SK-N-DZ (cell line): ENCODE measurements around the gene KRTAP10-2.
"Not testable (repeated sequence)": the region's sequence is repeated elsewhere in the genome, so short reads cannot be mapped to it uniquely, and the experiment has no call there.

Source experiments
- DNase-seq: peaks from one replicate; pipeline ENCODE4 v3.0.0-alpha.2; 2015; ENCODE audit warnings: low spot score

KRTAP10-2 gene

GRCh38 chr21:44514218-44514520 is 37.1 kb downstream of the KRTAP10-2 start:
- DNase-seq = no peak

DNA sequence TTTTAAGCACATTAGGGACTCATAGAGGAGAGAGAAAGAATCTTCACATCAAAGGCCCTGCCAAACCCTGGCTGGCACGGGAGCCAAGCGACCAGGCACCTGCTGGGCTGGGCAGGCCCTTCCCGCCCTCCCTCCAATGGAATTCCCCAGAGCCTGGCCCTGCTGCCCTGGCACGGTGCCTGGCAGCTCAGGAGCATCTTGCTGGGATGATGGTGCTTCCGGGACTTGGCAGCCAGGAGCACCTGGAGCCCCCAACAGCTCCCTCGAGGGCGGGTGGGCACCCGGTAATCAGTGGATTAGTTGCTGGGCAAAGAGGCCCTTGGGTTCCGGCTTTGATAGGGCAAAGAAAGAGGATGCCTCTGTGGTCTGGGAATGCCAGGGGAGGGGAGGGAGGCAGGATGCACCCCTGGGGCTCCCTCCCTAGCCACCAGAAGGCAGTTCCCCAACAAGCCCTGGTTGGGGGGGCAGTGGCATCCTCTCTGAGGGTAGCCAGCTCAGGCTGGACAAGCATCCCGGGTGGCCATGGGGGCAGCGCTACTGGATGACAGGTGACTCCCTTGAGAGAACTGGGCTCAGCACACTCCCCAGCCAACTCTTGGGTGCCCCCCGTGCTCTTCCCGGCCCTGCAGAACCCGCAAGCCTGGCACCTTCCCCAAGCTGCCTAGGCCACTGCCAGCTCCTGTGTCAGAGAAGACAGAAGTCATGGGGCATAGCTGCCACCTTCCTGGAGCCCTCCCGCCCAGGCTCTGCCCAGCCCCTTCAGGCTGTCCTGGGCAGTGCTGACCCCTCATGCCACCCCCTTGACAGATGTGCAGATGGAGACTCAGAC is 37.7 kb downstream of the KRTAP10-2 start:
- no peak for DNase-seq

GRCh38 chr21:44512496-44513388 is 38.6 kb downstream of the KRTAP10-2 start:
- DNase-seq = no peak

GRCh38 chr21:44511938-44512275 is 39.4 kb downstream of the KRTAP10-2 start:
- no peak for DNase-seq

GRCh38 chr21:44511219-44511937 is 39.9 kb downstream of the KRTAP10-2 start:
- DNase-seq = no peak

- peak; percentile 20 for DNase-seq
These were observed 40.6 kb downstream of the KRTAP10-2 start for GRCh38 chr21:44510508-44511218.

DNA sequence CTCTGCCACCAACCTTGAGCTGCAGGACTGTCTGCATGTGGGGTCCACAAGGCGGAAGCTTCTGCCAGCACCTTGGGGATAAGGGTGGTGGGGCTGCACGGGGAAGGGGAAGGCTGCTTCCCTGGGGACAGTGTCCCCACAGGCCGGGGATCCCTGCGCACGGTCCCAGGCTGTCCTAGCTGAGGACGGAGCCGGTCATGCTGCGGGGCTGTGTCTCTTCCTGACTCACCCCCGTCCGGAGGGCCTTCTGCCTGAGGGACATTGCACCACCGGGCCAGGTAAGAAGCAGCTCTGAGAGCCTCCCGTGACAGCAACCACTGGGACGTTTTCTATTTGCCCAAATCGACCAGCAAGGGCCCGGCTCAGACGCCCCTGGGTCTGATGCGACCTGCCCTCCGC is 41.2 kb downstream of the KRTAP10-2 start:
- no peak for DNase-seq

DNA sequence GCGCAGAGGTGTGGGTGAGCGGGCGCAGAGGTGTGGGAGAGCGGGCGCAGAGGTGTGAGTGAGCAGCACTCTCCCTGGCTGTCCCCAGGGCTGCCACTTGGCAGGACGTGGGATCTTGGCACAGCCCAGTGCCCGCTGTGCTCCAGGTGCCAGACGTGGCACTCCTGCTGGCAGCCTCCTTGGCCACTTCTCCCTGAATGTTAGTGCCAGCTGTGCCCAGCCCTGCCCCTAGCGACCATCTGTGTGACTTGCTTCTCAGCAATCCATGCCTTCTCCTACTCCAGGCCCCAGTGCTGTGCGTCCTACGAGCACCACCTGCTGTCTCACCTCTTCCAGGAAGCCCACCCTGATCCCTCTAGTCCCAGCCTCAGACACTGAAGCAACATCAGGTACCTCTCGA is 41.8 kb downstream of the KRTAP10-2 start:
- no peak for DNase-seq

DNA sequence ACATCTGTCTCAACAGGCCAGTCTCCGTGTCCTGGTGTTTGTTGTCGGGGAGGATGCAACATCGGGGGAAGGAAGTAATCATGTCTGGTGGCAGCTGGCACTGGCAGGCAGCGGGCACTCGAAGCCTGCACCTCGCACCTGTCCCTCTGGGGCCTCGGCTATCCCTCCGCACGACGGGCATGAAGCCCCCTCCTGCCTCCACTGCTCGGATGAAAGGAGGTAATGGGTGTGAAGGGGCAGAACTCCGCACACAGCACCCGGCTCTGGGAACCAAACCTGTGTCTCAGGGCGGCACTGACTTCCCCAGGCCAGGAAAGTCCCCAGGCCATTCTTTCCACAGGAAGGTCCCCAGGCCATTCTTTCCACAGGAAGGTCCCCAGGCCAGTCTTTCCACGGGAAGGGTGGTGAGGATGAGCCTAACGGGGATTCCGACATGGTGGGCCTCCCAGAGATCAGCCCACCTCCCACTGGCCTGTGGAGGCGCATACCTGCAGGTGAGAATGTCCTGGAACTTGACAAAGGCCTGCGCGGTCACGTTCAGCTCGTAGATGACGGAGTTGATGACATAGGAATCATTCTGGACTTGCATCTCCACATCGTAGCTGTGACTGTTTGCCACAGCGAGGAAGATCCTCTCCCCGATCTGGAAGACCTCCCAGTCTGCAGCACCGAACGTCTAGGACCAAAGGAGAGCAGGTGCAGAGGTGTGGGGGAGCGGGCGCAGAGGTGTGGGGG is 42.4 kb downstream of the KRTAP10-2 start:
- DNase-seq = no peak

- no peak for DNase-seq
These were observed 42.9 kb downstream of the KRTAP10-2 start for GRCh38 chr21:44508426-44508710.

DNA sequence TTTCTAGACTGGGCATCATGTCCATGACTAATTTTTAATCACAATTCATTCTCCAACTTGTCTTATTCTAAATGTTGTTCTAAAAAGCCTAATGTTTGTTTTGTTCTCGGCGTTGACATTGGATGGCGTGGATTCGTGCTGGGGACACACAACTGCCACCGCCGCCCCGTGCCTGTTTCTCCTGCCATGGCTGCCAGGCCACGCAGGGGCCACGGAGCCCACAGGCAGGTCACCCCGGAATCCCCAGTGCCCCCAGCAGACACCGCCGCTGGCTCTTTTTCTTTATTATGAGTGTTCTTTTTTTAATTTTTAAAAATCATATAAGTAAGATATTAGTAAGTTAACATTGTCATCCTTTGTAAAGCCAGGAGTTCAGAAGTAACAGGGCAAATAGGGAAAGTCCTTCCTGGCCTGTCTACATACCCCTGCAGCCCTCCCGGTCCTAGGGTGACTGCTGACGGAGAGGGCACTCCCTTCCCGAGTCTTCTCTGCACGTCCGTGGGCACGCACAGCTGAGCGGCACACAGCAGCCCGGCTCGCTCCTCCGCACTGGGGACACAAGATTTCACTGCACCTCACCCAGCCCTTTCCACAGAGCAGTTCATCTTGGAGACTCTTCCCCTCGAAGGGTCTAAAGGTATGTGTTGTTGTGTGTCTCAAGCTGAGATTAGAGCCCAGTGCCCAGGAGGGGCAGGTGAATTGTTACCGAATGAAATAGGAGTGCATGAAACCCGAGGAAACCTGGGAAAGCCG is 43.5 kb downstream of the KRTAP10-2 start:
- no peak for DNase-seq

DNA sequence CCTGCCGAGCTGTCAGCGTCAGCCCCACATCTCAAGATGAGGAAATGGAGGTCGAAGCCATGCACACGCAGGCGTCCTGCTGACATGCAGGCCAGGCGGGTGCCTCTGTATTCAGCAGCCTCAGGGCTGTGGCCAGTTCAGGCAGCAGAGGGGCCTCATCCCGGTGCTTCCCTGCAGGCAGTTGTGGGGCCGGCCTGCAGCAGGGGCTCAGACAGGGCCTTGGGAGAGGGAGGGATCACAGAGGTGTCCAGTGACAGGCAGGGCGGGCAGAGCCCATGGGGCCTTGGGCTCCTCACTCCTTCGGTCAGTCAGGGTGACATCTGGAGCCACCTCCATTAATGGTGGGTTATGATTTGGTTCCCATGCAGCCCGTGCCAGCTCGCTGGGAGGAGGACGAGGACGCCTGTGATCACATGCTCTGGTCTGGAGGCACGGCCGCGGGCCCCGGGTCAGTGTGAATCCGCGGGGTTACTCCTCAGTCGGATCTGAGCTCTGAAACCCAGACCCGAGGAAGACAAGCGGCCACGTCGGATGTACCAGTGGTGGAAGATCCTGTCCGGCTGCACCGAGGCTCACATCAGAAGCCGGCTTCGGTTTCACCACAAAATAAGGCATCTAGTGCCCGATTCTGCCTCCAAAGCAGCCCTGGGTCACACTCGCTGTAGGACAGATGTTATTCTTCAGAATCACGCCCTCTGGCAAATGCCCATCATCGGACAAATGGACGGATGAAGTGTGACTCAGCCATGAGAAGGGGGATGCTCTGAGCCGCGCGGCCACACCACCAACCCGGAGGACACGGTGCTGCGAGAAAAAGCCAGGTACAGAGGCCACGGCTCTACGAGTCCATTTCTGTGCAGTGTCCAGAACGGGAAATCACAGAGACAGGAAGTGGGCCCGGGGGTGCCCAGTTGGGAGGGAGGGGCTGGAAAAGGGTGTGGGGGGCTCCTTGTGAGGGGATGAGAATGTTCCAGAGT is 44.7 kb downstream of the KRTAP10-2 start:
- no peak for DNase-seq

- no peak for DNase-seq
These were observed 45.5 kb downstream of the KRTAP10-2 start for GRCh38 chr21:44505673-44506278.

GRCh38 chr21:44503901-44504399 is 47.4 kb downstream of the KRTAP10-2 start:
- no peak for DNase-seq

DNA sequence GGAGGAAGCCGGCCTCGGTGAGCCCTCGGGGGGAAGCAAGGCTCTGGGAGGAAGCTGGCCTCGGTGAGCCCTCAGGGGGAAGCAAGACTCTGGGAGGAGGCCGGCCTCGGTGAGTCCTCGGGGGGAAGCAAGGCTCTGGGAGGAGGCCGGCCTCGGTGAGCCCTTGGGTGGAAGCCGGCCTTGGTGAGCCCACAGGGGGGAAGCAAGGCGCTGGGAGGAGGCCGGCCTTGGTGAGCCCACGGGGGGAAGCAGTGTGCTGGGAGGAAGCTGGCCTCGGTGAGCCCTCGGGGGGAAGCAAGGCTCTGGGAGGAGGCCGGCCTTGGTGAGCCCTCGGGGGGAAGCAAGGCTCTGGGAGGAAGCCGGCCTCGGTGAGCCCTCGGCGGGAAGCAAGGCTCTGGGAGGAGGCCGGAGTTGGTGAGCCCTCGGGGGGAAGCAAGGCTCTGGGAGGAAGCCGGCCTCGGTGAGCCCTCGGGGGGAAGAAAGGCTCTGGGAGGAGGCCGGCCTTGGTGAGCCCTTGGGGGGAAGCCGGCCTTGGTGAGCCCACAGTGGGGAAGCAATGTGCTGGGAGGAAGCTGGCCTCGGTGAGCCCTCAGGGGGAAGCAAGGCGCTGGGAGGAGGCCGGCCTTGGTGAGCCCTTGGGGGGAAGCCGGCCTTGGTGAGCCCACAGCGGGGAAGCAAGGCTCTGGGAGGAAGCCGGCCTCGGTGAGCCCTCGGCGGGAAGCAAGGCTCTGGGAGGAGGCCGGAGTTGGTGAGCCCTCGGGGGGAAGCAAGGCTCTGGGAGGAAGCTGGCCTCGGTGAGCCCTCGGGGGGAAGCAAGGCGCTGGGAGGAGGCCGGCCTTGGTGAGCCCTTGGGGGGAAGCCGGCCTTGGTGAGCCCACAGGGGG is 48.1 kb downstream of the KRTAP10-2 start:
- DNase-seq = not testable (repeated sequence)

- no peak for DNase-seq
These were observed 48.9 kb downstream of the KRTAP10-2 start for GRCh38 chr21:44502171-44502958.
